HG03175 (cell line): ENCODE data around the gene EMX2.

Source experiments
- ATAC-seq: cut with Tn5 transposase; IDR thresholded peaks from one replicate; pipeline ENCODE4 v1.9.1; 2021; ENCODE audit warnings: mild to moderate bottlenecking, moderate library complexity; ENCODE audit not compliant: unreplicated experiment

EMX2 gene

DNA sequence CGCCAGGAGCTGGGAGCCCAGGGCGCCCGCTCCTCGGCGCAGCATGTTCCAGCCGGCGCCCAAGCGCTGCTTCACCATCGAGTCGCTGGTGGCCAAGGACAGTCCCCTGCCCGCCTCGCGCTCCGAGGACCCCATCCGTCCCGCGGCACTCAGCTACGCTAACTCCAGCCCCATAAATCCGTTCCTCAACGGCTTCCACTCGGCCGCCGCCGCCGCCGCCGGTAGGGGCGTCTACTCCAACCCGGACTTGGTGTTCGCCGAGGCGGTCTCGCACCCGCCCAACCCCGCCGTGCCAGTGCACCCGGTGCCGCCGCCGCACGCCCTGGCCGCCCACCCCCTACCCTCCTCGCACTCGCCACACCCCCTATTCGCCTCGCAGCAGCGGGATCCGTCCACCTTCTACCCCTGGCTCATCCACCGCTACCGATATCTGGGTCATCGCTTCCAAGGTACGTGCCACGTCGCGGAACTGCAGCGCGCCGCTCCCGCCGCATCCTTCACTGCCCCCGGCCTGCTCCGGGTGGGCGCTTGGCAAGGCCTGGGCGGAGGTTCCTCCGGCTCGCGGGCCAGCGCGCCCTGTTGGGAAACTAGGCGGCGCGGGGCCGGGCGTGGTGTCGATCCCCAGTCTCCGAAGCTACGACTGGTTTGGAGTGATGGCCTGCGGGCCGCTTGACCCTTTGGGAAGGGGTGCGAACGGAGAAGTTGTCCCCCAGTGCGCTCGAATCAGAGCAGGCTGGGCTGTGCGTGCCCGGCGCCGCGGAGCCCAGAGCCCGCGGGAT, 868 bp downstream of the EMX2 start:
- no peak for ATAC-seq

- no peak for ATAC-seq
Measured at GRCh38 chr10:117544004-117544701, 1.6 kb downstream of the EMX2 start.

- no peak for ATAC-seq
Measured at GRCh38 chr10:117544711-117545140, 2.2 kb downstream of the EMX2 start.

DNA sequence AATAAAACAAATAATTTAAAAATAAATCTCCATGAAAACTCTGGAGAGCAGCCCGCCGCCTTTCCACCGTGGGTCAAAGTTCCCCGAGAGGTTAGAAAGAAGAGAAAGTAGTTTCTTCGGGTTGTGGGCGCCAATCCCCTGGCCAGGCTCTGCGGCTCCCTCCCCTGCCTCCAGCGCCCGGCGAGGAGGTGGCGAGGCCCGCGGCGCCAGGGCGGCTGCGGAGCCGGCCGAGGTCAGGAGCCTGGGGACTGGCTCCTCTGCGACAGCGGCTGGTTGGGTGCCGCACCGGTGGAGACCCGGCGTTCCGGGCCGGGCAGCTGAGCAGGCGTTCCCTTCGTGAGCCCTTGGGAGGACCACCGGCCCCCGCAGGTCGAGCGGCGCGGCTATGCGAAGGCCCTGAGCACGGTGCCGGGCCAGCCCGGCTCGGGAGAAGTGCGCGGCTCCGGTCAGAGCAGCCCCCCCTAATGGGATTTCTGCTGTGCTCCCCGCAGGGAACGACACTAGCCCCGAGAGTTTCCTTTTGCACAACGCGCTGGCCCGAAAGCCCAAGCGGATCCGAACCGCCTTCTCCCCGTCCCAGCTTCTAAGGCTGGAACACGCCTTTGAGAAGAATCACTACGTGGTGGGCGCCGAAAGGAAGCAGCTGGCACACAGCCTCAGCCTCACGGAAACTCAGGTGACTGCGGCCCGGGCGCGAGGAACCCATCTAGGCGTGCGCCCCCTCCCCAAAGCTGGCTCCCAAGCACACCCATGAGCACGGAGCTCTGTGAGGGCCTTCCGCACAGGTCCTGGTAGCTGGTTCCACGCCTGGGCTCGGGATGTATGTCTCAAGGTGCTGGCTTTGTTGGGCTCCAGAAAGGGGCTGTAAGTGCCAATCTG, 2.8 kb downstream of the EMX2 start:
- no peak for ATAC-seq

DNA sequence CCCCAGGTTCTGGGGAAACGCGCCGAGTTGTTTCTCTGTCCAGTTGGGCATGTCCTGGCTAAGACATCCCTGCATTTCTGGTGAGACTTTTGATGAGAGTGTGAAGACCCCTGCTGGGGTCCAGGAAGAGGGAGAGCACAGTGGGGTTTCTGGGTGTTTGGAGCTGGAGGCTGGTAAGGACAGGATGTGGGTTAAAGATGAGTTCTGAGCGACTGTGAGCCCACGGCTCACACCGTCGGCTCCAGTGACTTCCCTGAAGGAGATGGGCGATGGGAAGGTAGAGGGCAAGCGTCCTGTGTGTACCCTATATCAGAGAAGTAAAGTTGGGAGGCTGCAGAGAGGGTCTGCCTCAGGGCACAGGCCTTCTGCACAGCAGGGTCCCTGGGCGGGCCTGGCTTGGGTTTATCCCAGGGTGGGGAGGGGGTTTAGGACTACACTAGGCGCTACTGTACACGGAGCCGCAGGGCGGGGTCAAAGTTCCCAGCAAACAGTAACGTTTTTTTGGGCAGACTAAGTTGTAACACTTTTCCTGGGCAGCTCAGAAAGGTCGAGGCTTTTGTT, 3.6 kb downstream of the EMX2 start:
- no peak for ATAC-seq

DNA sequence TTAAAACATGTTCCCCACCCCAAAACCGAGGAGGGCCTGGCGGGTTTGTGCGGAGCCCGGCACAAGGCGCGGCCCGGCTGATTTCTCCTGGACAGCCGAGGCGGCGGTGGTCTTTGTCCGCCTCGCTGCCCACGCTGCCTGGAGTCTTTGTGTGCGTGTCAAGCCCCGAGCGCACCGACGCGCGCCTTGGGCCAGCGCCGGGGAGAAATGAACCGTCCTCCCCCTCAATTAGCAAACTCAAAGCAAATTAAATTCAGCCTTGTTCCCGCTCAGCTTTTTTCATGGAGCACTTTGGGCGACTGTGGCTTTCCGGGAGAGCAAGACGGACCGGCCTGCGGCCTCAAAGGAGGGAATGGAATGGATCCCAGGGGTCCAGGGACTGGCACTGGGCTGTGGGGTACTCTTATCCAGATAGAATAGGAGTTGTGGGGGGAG, 4.1 kb downstream of the EMX2 start:
- no peak for ATAC-seq

GRCh38 chr10:117547016-117547715, 4.6 kb downstream of the EMX2 start:
- no peak for ATAC-seq

- ATAC-seq, result no peak
Measured at GRCh38 chr10:117547716-117548668, 5.4 kb downstream of the EMX2 start.

DNA sequence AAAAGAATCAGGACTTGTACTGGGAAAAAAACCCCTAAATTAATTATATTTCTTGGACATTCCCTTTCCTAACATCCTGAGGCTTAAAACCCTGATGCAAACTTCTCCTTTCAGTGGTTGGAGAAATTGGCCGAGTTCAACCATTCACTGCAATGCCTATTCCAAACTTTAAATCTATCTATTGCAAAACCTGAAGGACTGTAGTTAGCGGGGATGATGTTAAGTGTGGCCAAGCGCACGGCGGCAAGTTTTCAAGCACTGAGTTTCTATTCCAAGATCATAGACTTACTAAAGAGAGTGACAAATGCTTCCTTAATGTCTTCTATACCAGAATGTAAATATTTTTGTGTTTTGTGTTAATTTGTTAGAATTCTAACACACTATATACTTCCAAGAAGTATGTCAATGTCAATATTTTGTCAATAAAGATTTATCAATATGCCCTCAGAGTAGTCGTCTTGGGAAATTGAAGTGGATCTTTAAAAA, 6.6 kb downstream of the EMX2 start:
- ATAC-seq, result no peak

DNA sequence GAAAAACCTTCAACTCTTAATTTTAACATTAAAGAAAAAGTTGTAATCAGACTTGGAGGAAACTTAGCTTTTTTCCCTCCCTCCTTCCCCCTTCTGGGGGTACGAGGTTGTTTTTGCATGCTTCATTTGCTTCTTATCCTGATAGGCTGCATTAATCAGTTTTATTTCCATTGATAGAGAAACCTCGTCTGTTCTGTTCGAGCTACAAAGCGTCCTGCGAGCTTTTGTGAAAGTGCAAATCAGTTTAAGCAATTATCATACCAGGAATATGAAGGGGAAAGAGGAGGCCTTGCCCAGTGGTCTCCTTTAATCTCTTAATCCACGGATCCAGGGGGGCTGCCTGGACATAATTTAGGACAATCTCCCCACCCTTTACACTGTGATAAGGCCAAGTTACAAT, 7.5 kb downstream of the EMX2 start:
- ATAC-seq, result no peak

DNA sequence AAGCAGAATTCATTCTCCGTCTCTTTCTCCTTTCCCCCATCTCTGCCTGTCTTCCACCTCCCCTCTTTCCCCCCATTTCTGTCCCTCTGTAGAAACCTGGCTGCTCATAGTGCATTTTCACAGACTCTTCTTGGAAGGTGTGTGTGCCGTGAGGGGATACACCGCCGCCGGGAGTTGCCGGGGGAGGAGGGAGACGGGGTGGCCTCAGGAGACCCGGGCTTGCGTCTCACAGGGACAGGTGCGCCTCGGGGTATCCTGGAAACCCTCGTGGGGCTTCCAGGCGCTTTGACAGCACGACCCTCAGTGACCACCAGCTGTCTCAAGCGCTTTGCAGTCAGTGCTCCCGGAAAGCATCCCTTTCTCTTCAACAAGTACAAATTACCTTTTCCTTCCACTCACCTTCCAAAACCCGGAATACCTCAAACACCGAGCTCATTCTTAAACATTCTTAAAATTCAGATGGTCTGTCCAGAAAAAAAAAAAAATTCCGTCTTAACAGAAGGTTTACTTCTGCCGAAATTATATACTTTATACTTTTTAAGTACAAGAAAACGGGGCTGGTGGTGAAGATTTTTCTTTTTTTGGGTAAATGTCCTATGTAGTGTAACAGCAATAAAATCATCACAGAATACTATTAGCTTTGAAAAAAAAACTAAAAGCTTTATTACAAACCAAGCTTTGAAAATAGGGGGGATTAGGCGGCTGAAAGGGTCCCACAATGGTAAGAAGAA, 8.2 kb downstream of the EMX2 start:
- no peak for ATAC-seq

DNA sequence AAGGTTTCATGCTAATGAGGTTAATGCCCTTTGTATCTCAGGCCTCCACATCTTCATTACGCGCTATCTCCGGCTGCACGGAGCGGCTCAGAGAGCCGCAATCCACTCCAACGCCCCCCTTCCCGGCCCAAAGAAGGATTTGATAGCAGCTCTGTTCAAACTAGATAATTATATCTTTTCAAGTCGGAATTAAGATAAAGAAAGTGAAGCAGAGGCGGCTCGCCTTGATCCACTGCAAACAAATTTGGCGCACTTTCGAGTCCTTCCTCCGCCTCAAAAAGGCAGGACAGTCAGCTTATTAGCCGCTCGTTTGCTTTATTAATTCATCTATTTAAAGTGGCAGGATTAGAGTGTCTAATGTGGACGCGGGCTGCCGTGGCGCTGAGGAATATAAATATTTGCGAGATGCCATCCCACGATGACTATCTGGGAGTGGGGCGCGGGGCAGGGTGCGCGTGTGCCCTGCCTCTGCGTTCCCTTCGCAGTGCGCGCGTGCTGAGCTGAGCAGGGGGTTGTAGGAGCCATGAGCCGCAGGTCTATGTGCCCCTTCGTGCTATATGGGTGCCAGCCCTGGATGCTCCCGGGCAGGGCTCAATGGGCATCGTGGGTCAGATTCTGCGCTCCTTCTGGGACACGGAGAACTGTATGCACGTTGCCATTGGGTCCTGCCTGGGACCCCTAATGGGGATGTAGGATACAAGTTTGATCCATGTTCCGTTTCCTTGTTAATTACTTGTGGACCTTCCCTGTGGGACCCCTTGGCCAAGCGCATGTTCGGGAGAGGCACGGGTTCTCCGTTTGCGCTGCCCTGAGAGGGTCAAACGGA, 9.0 kb downstream of the EMX2 start:
- no peak for ATAC-seq

GRCh38 chr10:117552156-117552631, 9.6 kb downstream of the EMX2 start:
- no peak for ATAC-seq

DNA sequence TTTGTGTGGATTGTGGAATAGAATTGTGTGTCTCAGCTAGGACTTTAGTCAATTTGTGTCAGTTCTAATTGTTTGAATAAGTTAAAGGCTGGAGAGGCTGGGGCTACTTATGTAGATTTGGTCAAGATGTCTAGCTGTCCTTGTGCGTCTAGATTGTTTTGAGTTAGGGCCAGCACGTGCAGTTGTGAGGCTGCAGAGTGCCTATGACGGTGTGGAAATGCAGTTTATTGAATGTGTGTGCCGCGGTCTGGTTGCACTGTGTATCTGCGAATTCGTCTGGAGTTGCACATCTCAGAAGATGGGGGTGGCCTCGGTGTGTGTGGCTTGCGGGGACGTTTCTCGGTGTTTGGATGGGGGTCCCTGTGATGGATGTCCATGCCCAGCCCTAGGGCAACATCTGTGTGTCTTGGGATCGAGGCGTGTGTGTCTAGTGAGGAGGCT, 10.2 kb downstream of the EMX2 start:
- no peak for ATAC-seq

GRCh38 chr10:117553142-117553814, 10.7 kb downstream of the EMX2 start:
- ATAC-seq, result no peak

DNA sequence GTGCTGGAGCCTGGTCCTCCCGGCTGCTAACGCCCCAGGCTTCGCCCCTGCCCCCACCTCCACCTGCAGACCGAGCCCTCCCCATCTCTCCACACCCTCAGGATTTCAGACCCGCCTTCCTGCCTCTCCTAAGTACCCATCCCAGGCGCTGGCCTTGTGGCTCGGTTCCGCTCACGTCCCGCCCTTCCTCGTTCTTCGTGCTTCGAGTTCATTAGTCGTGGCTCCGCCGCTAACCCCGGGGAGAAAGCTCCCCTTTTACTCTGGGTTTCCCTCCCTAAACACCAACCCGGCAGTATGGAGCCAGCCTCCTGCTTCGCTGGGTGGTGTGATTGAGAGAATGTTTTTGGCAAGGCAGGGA, 11.2 kb downstream of the EMX2 start:
- no peak for ATAC-seq

- no peak for ATAC-seq
Measured at GRCh38 chr10:117554241-117554814, 11.8 kb downstream of the EMX2 start.
